GM19351 (cell line): Measurements from ENCODE around the gene PHF21A.

Source experiments
- ATAC-seq: cut with Tn5 transposase; IDR thresholded peaks from one replicate; pipeline ENCODE4 v1.9.1; 2021; ENCODE audit warnings: mild to moderate bottlenecking, moderate library complexity; ENCODE audit not compliant: unreplicated experiment

The PHF21A gene

DNA sequence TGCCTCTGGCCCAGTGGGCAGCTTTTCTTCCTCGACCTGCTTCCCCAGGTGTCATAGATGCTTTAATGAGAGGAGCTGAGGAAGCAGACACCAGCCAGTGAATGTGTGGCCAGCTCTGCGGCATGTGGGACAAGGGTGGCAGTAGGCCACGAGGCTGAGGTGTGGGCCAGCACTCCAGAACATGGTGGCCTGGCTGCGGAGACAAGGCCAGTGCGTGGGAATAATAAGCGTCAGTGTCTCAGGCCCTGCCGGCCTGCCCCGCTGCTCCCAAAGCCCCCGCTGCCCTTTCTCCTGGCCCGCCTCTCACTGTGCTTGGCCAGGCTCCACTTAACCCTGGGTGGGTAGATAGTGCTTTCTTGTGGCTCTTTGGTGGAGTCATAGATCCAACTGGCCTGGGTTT is 233.7 kb downstream of the PHF21A start:
- ATAC-seq: no peak

GRCh38 chr11:45886816-45887520 is 234.3 kb downstream of the PHF21A start:
- no peak for ATAC-seq

DNA sequence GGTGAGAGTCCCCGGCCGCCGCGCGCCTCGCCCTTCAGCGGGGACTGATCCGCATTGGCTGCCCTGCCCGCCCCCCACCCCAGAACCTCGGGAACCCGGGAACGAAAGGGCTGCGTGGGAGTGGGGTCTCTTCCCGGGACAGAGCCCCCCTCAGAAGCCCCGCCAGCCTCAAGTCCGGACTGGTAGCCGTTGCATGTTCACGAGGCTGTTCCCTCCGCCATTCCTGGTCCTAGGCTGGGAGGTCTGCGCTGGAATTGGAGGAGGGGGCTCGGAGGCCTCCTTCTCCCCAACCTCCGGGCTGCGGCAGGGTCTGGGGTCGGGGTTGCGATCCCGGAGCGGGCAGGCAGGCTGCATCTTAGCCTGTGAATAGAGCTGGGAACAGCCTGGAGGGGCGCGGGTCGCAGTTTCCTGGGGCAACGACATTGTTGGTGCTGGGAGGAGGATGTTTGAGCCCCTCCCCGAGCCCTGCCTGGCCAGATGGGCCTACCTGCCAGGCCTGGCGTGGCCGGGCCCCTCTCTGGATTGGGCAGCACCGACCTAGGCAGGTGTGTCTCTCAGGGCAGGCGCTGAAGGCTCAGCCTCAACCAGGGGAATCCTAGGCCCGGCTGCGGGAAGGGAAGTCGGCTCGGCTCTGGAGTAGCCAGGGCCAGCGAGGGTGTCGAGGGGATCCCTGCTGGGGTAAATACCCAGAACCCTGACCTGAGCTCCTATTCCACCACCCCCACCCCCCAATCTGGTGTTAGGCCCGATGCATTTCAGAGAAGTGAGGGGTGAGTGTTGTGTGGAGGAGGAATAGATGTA is 235.1 kb downstream of the PHF21A start:
- no peak for ATAC-seq

DNA sequence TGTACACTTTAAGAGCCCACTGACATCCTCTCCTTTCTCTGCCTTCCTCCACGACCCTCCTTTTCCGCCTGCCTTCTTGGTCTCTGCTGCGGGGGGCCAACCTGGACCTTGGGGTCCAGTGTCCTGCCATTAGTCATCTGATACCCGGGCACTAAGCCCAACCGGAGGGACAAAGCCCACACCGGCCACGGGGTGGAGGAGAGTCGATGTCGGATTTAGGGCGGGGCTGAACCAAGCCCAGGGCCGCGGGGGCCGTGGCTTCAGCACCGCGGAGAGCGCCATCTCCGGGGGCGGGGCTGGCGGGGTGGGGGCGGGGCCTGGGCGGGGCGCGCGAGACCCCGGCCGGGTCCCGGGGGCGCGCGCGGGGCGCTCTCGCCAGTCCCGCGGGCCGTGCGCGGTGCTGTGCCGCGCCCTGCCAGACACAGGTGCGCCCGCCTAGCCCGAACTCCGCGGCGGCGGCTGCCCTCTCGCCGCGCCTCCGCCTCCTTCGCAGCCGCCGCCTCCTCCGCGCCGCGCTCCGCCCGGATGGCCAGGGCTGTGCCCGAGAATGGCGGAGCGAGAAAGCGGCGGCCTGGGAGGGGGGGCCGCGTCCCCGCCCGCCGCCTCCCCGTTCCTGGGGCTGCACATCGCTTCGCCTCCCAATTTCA is 235.9 kb downstream of the PHF21A start, which contains the start of gene MAPK8IP1:
Gene MAPK8IP1, plus strand, starts transcription at position 378 of the 647 bp plus-strand sequence. Its CDS starts 170 bp downstream, at position 548.
- peak; percentile 72 for ATAC-seq

- no peak for ATAC-seq
These were observed 236.6 kb downstream of the PHF21A start for GRCh38 chr11:45884596-45885185.
